GM12878 (cell line): ENCODE data around the gene DUSP18. TPM values are rescaled to one million over a fixed set of nuclear protein-coding genes. Genes with fewer than 3 reads are reported as not detected.

Experiments used
- ATAC-seq: fragments of 200-7000 bp; cut with Tn5 transposase; 3 replicates; pipeline ENCODE4 v1.9.1; 2020; ENCODE audit warnings: mild to moderate bottlenecking, moderate library complexity
- BruUV-seq: library from RNA; stranded (reverse); fragments of 400-500 nt; replicated peaks from 2 replicates; lab custom pipeline; 2021; lab: Mats Ljungman, UMichigan
- CTCF ChIA-PET: fragments of 300-600 bp; sonication (Branson Sonifier 250); formaldehyde crosslinking; extraction: SDS; loops from one replicate; lab custom pipeline; 2021; ENCODE audit warnings: inconsistent platforms; lab: Yijun Ruan, JAX
- POLR2A ChIA-PET: fragments of 350-600 bp; formaldehyde crosslinking; extraction: SDS; loops from one replicate; lab custom pipeline; 2021; ENCODE audit warnings: inconsistent platforms; lab: Charles Lee
- RAD21 ChIA-PET: fragments of 300-600 bp; sonication (Branson Sonifier 250); formaldehyde crosslinking; loops from one replicate; lab custom pipeline; 2023; ENCODE audit warnings: antibody characterized with exemption; ENCODE audit not compliant: unreplicated experiment; lab: Charles Lee
- SMC1A ChIA-PET: fragments of 300-600 bp; sonication (Branson Sonifier 250); formaldehyde crosslinking; loops from one replicate; lab custom pipeline; 2023; ENCODE audit not compliant: unreplicated experiment, uncharacterized antibody; lab: Charles Lee
- DNase-seq: peaks from one replicate; pipeline ENCODE4 v3.0.0-alpha.2; 2011; ENCODE audit warnings: low read depth, low spot score
- FAIRE-seq: peaks from 3 replicates; lab custom pipeline; 2011; peaks lifted over from hg19 to GRCh38; lab: Jason Lieb, UNC
- H2AFZ ChIP-seq: 2 replicates; pipeline ENCODE4 v1.6.0; 2011; ENCODE audit warnings: low read depth, low read length, control low read depth; ENCODE audit not compliant: control insufficient read depth
- H3K27ac ChIP-seq: 2 replicates; pipeline ENCODE4 v1.5.1; 2011; ENCODE audit warnings: control low read depth; ENCODE audit not compliant: control insufficient read depth, insufficient read depth
- H3K27me3 ChIP-seq, 2 experiments: replicated peaks in 1 of 2; 2 replicates each; pipeline versions ENCODE4 v1.6.0 to v1.6.1; 2011; ENCODE audit warnings: low read length in 1 of 2; ENCODE audit not compliant: control insufficient read depth in 2 of 2, insufficient read depth in 2 of 2
- H3K36me3 ChIP-seq, 2 experiments: 2 replicates each; pipeline ENCODE4 v1.5.1; 2011; ENCODE audit warnings: low read length in 1 of 2; ENCODE audit not compliant: control insufficient read depth in 2 of 2, insufficient read depth in 2 of 2
- H3K4me1 ChIP-seq: 2 replicates; pipeline ENCODE4 v1.6.1; 2011; ENCODE audit warnings: mild to moderate bottlenecking, low read length, moderate library complexity, mixed read lengths; ENCODE audit not compliant: control insufficient read depth, insufficient read depth
- H3K4me2 ChIP-seq: 2 replicates; pipeline ENCODE4 v1.6.0; 2011; ENCODE audit warnings: control low read depth; ENCODE audit not compliant: control insufficient read depth, insufficient read depth
- H3K4me3 ChIP-seq: fragments of 200-600 bp; sonication (generic); 2 replicates; pipeline ENCODE4 v1.5.1; 2016
- H3K79me2 ChIP-seq: 2 replicates; pipeline ENCODE4 v1.6.0; 2011; ENCODE audit warnings: low read length; ENCODE audit not compliant: control insufficient read depth, insufficient read depth
- H3K9ac ChIP-seq: 2 replicates; pipeline ENCODE4 v1.8.0; 2011; ENCODE audit warnings: low read length, control low read depth, mixed read lengths; ENCODE audit not compliant: control insufficient read depth, insufficient read depth
- H3K9me3 ChIP-seq: replicated peaks from 3 replicates; pipeline ENCODE4 v1.5.1; 2011; ENCODE audit warnings: mild to moderate bottlenecking, low read length; ENCODE audit not compliant: control insufficient read depth, insufficient read depth
- H4K20me1 ChIP-seq: 2 replicates; pipeline ENCODE4 v1.6.0; 2011; ENCODE audit not compliant: control insufficient read depth, insufficient read depth
- FOXK2 ChIP-seq: fragments of 450-650 bp; IDR thresholded peaks from 2 replicates; pipeline ENCODE4 v1.6.1; 2017; ENCODE audit warnings: mild to moderate bottlenecking, moderate library complexity
- MEF2B ChIP-seq: fragments of 450-650 bp; IDR thresholded peaks from 2 replicates; pipeline ENCODE4 v1.6.1; 2018; ENCODE audit warnings: mild to moderate bottlenecking, moderate library complexity; ENCODE audit not compliant: partially characterized antibody, poor library complexity, severe bottlenecking
- ZZZ3 ChIP-seq: IDR thresholded peaks from 2 replicates; pipeline ENCODE4 v1.6.1; 2011; ENCODE audit warnings: low read depth; ENCODE audit not compliant: control insufficient read depth, insufficient read length
- WGBS: methylation state at CpG from one replicate; pipeline ENCODE4 v1.1.6; 2016; ENCODE audit warnings: low lambda C conversion rate; ENCODE audit not compliant: insufficient replicate concordance, insufficient coverage; ENCODE audit errors: missing lambda C conversion rate; 5-methylcytosine and 5-hydroxymethylcytosine counted together
- in situ Hi-C: fragments of 300-500 bp; cut with MboI; formaldehyde crosslinking; loops from 9 replicates; pipeline ENCODE4 v1.14.3; 2018; ENCODE audit warnings: mixed read lengths
- intact Hi-C: fragments of 100-400 bp; cut with micrococcal nuclease; formaldehyde crosslinking; loops from one replicate; pipeline ENCODE4 v1.14.2; 2022; ENCODE audit not compliant: unreplicated experiment
- polyA plus RNA-seq, 11 experiments: library from polyadenylated mRNA; depleted of rRNA in 4 of 11; unstranded in 6 of 11; stranded (reverse) in 5 of 11; fragments of >200 nt; fragmentation: Nextera tagmentation in 4 of 11; fragmentation: Illumina TruSeq in 1 of 11; extraction: Ambion mirVana in 4 of 11; extraction: Trizol in 1 of 11; gene quantifications; 1 replicate in 1 of 11; 2 replicates in 10 of 11; pipeline versions ENCODE4 v1.2.1 to v1.2.3, GENCODE V29; 2011 to 2016; ENCODE audit warnings: inconsistent platforms in 2 of 11, missing spikeins in 2 of 11, low read depth in 1 of 11
- total RNA-seq, 4 experiments: library from RNA; depleted of rRNA in 3 of 4; stranded (reverse); fragments of >200 nt in 3 of 4; fragmentation: Illumina TruSeq in 1 of 4; extraction: Trizol in 1 of 4; gene quantifications; 2 replicates each; pipeline versions ENCODE4 v1.2.1 to v1.2.3, GENCODE V29; 2013 to 2021
- TF ChIP-seq, protein P1 (sequence below): IDR thresholded peaks from 2 replicates; pipeline ENCODE4 v1.6.1; 2012; ENCODE audit warnings: mild to moderate bottlenecking, low read depth, low read length
- TF ChIP-seq, protein P2 (sequence below): fragments of 450-650 bp; formaldehyde crosslinking; IDR thresholded peaks from 2 replicates; pipeline ENCODE4 v1.4.0; 2020; ENCODE audit warnings: mild to moderate bottlenecking, moderate library complexity

DUSP18 gene
- total and polyA plus RNA-seq, 10 of the 15 experiments (the other 5 are each of a cell fraction or from before 2014, with no cell fraction given), result 1.9 to 11.9 (median 7.7) TPM

DNA sequence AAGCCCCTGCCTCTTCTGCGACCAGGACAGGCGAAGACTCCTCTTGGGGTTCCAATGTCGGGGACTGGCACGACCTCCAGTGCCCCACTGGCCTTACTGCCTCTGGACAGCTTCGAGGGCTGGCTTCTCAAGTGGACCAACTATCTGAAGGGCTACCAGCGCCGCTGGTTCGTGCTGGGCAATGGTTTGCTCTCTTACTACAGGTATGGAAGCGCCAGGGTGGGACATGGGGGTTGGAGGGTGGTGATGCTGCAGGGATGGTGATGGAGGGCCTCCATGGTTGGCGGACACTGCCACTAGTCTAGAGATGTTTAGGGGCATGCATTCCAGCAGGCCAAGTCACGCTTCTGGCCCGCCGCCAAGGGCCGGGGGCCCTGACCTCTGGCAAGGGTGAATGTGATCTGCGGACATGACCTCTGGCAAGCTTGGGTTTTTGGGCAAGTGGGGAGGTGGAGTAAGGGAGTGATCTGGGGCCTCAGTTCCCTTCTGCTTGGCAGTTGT lies 27.7 kb upstream of the DUSP18 start:
- Histone ChIP-seq H3K9ac (no peak overlapping the region; the same call in 1 of the 2 replicates), H3K27ac (no peak overlapping the region), H3K36me3 (no peaks in the 10 kb centered on the region), H3K27me3 (no peaks in the 10 kb centered on the region; a peak in 1 of 4 replicates), H3K4me1 (no peaks in the 10 kb centered on the region; the same call in 1 of the 2 replicates), H3K4me3 (0 out of 2 replicates have a peak overlapping the region, but pooled peaks have one; percentile 47)
- WGBS, result 84% methylated on average over 15 of the region's 15 CpGs
- RAD21 ChIA-PET, result interaction anchor here (1.2 kb wide), 1 partner anchor 61 kb away, joined by 4 read pairs; no protein-coding TSS in a partner anchor
- ATAC-seq, result no peak
- TF ChIP-seq, protein P1, sequence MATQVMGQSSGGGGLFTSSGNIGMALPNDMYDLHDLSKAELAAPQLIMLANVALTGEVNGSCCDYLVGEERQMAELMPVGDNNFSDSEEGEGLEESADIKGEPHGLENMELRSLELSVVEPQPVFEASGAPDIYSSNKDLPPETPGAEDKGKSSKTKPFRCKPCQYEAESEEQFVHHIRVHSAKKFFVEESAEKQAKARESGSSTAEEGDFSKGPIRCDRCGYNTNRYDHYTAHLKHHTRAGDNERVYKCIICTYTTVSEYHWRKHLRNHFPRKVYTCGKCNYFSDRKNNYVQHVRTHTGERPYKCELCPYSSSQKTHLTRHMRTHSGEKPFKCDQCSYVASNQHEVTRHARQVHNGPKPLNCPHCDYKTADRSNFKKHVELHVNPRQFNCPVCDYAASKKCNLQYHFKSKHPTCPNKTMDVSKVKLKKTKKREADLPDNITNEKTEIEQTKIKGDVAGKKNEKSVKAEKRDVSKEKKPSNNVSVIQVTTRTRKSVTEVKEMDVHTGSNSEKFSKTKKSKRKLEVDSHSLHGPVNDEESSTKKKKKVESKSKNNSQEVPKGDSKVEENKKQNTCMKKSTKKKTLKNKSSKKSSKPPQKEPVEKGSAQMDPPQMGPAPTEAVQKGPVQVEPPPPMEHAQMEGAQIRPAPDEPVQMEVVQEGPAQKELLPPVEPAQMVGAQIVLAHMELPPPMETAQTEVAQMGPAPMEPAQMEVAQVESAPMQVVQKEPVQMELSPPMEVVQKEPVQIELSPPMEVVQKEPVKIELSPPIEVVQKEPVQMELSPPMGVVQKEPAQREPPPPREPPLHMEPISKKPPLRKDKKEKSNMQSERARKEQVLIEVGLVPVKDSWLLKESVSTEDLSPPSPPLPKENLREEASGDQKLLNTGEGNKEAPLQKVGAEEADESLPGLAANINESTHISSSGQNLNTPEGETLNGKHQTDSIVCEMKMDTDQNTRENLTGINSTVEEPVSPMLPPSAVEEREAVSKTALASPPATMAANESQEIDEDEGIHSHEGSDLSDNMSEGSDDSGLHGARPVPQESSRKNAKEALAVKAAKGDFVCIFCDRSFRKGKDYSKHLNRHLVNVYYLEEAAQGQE, result no peak
- TF ChIP-seq ZZZ3, result no peak
- TF ChIP-seq, protein P2, sequence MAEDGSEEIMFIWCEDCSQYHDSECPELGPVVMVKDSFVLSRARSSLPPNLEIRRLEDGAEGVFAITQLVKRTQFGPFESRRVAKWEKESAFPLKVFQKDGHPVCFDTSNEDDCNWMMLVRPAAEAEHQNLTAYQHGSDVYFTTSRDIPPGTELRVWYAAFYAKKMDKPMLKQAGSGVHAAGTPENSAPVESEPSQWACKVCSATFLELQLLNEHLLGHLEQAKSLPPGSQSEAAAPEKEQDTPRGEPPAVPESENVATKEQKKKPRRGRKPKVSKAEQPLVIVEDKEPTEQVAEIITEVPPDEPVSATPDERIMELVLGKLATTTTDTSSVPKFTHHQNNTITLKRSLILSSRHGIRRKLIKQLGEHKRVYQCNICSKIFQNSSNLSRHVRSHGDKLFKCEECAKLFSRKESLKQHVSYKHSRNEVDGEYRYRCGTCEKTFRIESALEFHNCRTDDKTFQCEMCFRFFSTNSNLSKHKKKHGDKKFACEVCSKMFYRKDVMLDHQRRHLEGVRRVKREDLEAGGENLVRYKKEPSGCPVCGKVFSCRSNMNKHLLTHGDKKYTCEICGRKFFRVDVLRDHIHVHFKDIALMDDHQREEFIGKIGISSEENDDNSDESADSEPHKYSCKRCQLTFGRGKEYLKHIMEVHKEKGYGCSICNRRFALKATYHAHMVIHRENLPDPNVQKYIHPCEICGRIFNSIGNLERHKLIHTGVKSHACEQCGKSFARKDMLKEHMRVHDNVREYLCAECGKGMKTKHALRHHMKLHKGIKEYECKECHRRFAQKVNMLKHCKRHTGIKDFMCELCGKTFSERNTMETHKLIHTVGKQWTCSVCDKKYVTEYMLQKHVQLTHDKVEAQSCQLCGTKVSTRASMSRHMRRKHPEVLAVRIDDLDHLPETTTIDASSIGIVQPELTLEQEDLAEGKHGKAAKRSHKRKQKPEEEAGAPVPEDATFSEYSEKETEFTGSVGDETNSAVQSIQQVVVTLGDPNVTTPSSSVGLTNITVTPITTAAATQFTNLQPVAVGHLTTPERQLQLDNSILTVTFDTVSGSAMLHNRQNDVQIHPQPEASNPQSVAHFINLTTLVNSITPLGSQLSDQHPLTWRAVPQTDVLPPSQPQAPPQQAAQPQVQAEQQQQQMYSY (CRISPR knock-in tag), result no peak
- TF ChIP-seq MEF2B, result no peak
- no peak for TF ChIP-seq FOXK2
- TF ChIP-seq, all 136 proteins: peak for 0
- POLR2A ChIA-PET, result no interaction called here
- in situ Hi-C loops, result no loop called here
- Histone ChIP-seq H3K4me2 (peak overlapping the region; percentile 85), H2AFZ (no peak overlapping the region), H3K79me2 (no peaks in the 10 kb centered on the region), H3K9me3 (no peaks in the 10 kb centered on the region), H4K20me1 (no peaks in the 10 kb centered on the region)
- DNase-seq (no peak), FAIRE-seq (no peak)
- no TSS peak for BruUV-seq
- intact Hi-C loops, result no loop called here
- SMC1A ChIA-PET, result interaction anchor here (1.2 to 1.5 kb wide), 3 partner anchors 9 to 61 kb away, joined by 3 to 8 read pairs (median 6); no protein-coding TSS in a partner anchor
- CTCF ChIA-PET, result interaction anchor here (1.2 to 2.0 kb wide), 2 partner anchors 35 to 60 kb away, joined by 3 to 7 read pairs; no protein-coding TSS in a partner anchor
